Neuronal stem cell (in vitro differentiated cells): ENCODE results near the gene UPF1.

ENCODE experiments used
- DNase-seq: peaks from one replicate; pipeline ENCODE4 v3.0.0-alpha.2; 2013; ENCODE audit warnings: low spot score
- H2AFZ ChIP-seq: one replicate; pipeline ENCODE4 v1.6.1; 2013; ENCODE audit warnings: mild to moderate bottlenecking, low read length, inconsistent platforms
- H2AK5ac ChIP-seq: 2 replicates; pipeline ENCODE4 v1.6.1; 2013; ENCODE audit warnings: low read depth, mild to moderate bottlenecking, inconsistent platforms, low read length, moderate library complexity, mixed read lengths
- H2BK120ac ChIP-seq: 2 replicates; pipeline ENCODE4 v1.6.1; 2013; ENCODE audit warnings: low read depth, mild to moderate bottlenecking, inconsistent platforms, low read length, moderate library complexity, mixed read lengths
- H2BK12ac ChIP-seq: one replicate; pipeline ENCODE4 v1.6.1; 2013; ENCODE audit warnings: low read length, inconsistent platforms
- H2BK15ac ChIP-seq: 2 replicates; pipeline ENCODE4 v1.6.1; 2013; ENCODE audit warnings: mild to moderate bottlenecking, low read length, inconsistent platforms, mixed read lengths
- H2BK5ac ChIP-seq: one replicate; pipeline ENCODE4 v1.6.1; 2013; ENCODE audit warnings: inconsistent platforms, mild to moderate bottlenecking, low read length, moderate library complexity
- H3K14ac ChIP-seq: one replicate; pipeline ENCODE4 v1.6.1; 2013; ENCODE audit warnings: low read length, inconsistent platforms
- H3K18ac ChIP-seq: 2 replicates; pipeline ENCODE4 v1.6.1; 2013; ENCODE audit warnings: low read length, inconsistent platforms
- H3K23ac ChIP-seq: 2 replicates; pipeline ENCODE4 v1.6.1; 2013; ENCODE audit warnings: low read depth, mild to moderate bottlenecking, mixed read lengths, low read length, inconsistent platforms; ENCODE audit not compliant: poor library complexity
- H3K27ac ChIP-seq: replicated peaks from 3 replicates; pipeline ENCODE4 v1.5.1; 2013; ENCODE audit warnings: low read length, inconsistent platforms
- H3K27me3 ChIP-seq, 3 experiments: 2 replicates each; pipeline ENCODE4 v1.6.1; 2013; ENCODE audit warnings: low read length in 3 of 3, mild to moderate bottlenecking in 2 of 3, inconsistent platforms in 1 of 3, low read depth in 1 of 3, mixed read lengths in 1 of 3, moderate library complexity in 1 of 3; ENCODE audit not compliant: control insufficient read depth in 3 of 3, insufficient read depth in 3 of 3
- H3K36me3 ChIP-seq, 2 donors: replicated peaks in 1 of 2; 2 replicates each; pipeline ENCODE4 v1.6.1; 2013; ENCODE audit warnings: low read length in 2 of 2; ENCODE audit not compliant: control insufficient read depth in 2 of 2, insufficient read depth in 2 of 2
- H3K4ac ChIP-seq: 2 replicates; pipeline ENCODE4 v1.6.1; 2013; ENCODE audit warnings: inconsistent platforms, mild to moderate bottlenecking, low read length, moderate library complexity
- H3K4me1 ChIP-seq, 2 donors: 1 replicate in 1 of 2; 2 replicates in 1 of 2; pipeline ENCODE4 v1.6.1; 2013; ENCODE audit warnings: low read length in 2 of 2, low read depth in 1 of 2; ENCODE audit not compliant: control insufficient read depth in 2 of 2, insufficient read depth in 1 of 2
- H3K4me2 ChIP-seq: one replicate; pipeline ENCODE4 v1.6.1; 2013; ENCODE audit warnings: mild to moderate bottlenecking, low read length, inconsistent platforms; ENCODE audit not compliant: insufficient read depth, poor library complexity, severe bottlenecking
- H3K4me3 ChIP-seq, 2 donors: 2 replicates each; pipeline ENCODE4 v1.5.1; 2013; ENCODE audit warnings: low read length in 2 of 2, mild to moderate bottlenecking in 2 of 2, inconsistent platforms in 1 of 2, moderate library complexity in 1 of 2
- H3K79me1 ChIP-seq: one replicate; pipeline ENCODE4 v1.6.1; 2013; ENCODE audit warnings: low read depth, mild to moderate bottlenecking, inconsistent platforms, low read length, moderate library complexity
- H3K9ac ChIP-seq: one replicate; pipeline ENCODE4 v1.6.1; 2013; ENCODE audit warnings: mild to moderate bottlenecking, low read depth, low read length, inconsistent platforms; ENCODE audit not compliant: poor library complexity
- H3K9me3 ChIP-seq, 2 donors: replicated peaks in 1 of 2; 2 replicates each; pipeline versions ENCODE3 to v1.6.1; 2013; ENCODE audit warnings: low read length in 2 of 2, mild to moderate bottlenecking in 2 of 2, inconsistent platforms in 1 of 2, low read depth in 1 of 2, mixed read lengths in 1 of 2, moderate library complexity in 1 of 2; ENCODE audit not compliant: control insufficient read depth in 2 of 2, insufficient read depth in 1 of 2
- H4K8ac ChIP-seq: one replicate; pipeline ENCODE4 v1.6.1; 2013; ENCODE audit warnings: low read depth, mild to moderate bottlenecking, inconsistent platforms, low read length, moderate library complexity
- H4K91ac ChIP-seq: one replicate; pipeline ENCODE4 v1.6.1; 2013; ENCODE audit warnings: low read length, low read depth, mild to moderate bottlenecking, inconsistent platforms; ENCODE audit not compliant: poor library complexity
- WGBS, 2 donors: extraction: QIAGEN DNeasy Blood & Tissue Kit; methylation state at CpG; one replicate each; pipeline ENCODE4 v1.1.7; 2013; ENCODE audit warnings: missing lambda C conversion rate in 2 of 2, mixed read lengths in 1 of 2; ENCODE audit not compliant: insufficient read length in 2 of 2, insufficient replicate concordance in 1 of 2; ENCODE audit errors: extremely low coverage in 2 of 2; 5-methylcytosine and 5-hydroxymethylcytosine counted together

UPF1 gene

GRCh38 chr19:18848878-18849661, 17.3 kb downstream of the UPF1 start:
- peaks cover 27% of the 10 kb centered on the region for H3K79me1 ChIP-seq
- no peak overlapping the region for H3K18ac ChIP-seq
- H2AK5ac ChIP-seq, result no peak overlapping the region
- peak overlapping the region; percentile 66 for H2BK5ac ChIP-seq
- no peak overlapping the region for H3K4me3 ChIP-seq
- H3K9me3 ChIP-seq, result no peaks in the 10 kb centered on the region
- H2AFZ ChIP-seq, result no peak overlapping the region
- DNase-seq, result no peak
- H3K14ac ChIP-seq, result peak overlapping the region; percentile 17
- H3K4me1 ChIP-seq, result no peaks in the 10 kb centered on the region
- no peak overlapping the region for H2BK12ac ChIP-seq
- no peak overlapping the region for H3K27ac ChIP-seq
- no peak overlapping the region for H3K4me2 ChIP-seq
- peak overlapping the region; percentile 55 for H3K23ac ChIP-seq
- H3K27me3 ChIP-seq, result no peaks in the 10 kb centered on the region
- H3K9ac ChIP-seq, result peak overlapping the region; percentile 70
- no peak overlapping the region for H4K91ac ChIP-seq
- no peak overlapping the region for H3K4ac ChIP-seq
- H3K36me3 ChIP-seq, result peaks cover 50 to 72% of the 10 kb centered on the region in 2 donors
- no peak overlapping the region for H4K8ac ChIP-seq
- H2BK15ac ChIP-seq, result no peak overlapping the region
- no CpG with 5 or more reads among the region's 23 CpGs for WGBS, 2 donors
- no peak overlapping the region for H2BK120ac ChIP-seq

- Histone ChIP-seq H2BK120ac (no peak overlapping the region), H2AK5ac (no peak overlapping the region), H3K4me3 (no peak overlapping the region), H2BK12ac (no peak overlapping the region), H4K8ac (no peak overlapping the region), H3K36me3 (peaks cover 58 to 81% of the 10 kb centered on the region in 2 donors), H3K18ac (no peak overlapping the region), H2AFZ (no peak overlapping the region), H3K27me3 (no peaks in the 10 kb centered on the region), H3K79me1 (peaks cover 25% of the 10 kb centered on the region), H4K91ac (no peak overlapping the region), H3K4me2 (no peak overlapping the region), H3K4ac (no peak overlapping the region), H2BK5ac (peak overlapping the region; percentile 66), H3K4me1 (no peaks in the 10 kb centered on the region), H3K27ac (no peak overlapping the region), H2BK15ac (no peak overlapping the region), H3K23ac (peak overlapping the region; percentile 38), H3K9ac (no peak overlapping the region), H3K14ac (no peak overlapping the region), H3K9me3 (no peaks in the 10 kb centered on the region)
- no peak for DNase-seq
- WGBS, 2 donors, result no CpG with 5 or more reads among the region's 16 CpGs
Observed at GRCh38 chr19:18849838-18850400, 18.2 kb downstream of the UPF1 start.

- Histone ChIP-seq H3K36me3 (peaks cover 64 to 89% of the 10 kb centered on the region in 2 donors), H3K79me1 (peaks cover 20% of the 10 kb centered on the region), H3K4me1 (no peaks in the 10 kb centered on the region)
Observed at GRCh38 chr19:18850471-18851375, 19.0 kb downstream of the UPF1 start.

More at GRCh38 chr19:18850471-18851375, 19.0 kb downstream of the UPF1 start:
- Histone ChIP-seq H2BK5ac (peak overlapping the region; percentile 48), H3K27me3 (no peaks in the 10 kb centered on the region), H3K4me3 (no peak overlapping the region), H2AK5ac (no peak overlapping the region), H3K4ac (no peak overlapping the region), H4K8ac (peak overlapping the region; percentile 59), H3K9me3 (no peaks in the 10 kb centered on the region), H3K14ac (no peak overlapping the region), H2BK15ac (no peak overlapping the region), H2BK12ac (no peak overlapping the region), H3K23ac (no peak overlapping the region), H2BK120ac (no peak overlapping the region), H3K27ac (no peak overlapping the region), H3K4me2 (no peak overlapping the region), H3K18ac (no peak overlapping the region), H3K9ac (no peak overlapping the region), H4K91ac (no peak overlapping the region), H2AFZ (no peak overlapping the region)
- DNase-seq, result no peak
- no CpG with 5 or more reads among the region's 27 CpGs for WGBS, 2 donors
